GM18508 (cell line): ENCODE data around the gene SMCO4.
"Not testable (repeated sequence)": the region's sequence is repeated elsewhere in the genome, so short reads cannot be mapped to it uniquely, and the experiment has no call there.

Experiments
- ATAC-seq: cut with Tn5 transposase; IDR thresholded peaks from one replicate; pipeline ENCODE4 v1.9.1; 2021; ENCODE audit warnings: moderate number of reproducible peaks; ENCODE audit not compliant: insufficient read depth, unreplicated experiment

The SMCO4 gene

GRCh38 chr11:93481279-93481678 lies 61.9 kb downstream of the SMCO4 start:
- ATAC-seq: no peak

GRCh38 chr11:93480756-93481155 lies 62.4 kb downstream of the SMCO4 start:
- no peak for ATAC-seq

GRCh38 chr11:93480256-93480655 lies 62.9 kb downstream of the SMCO4 start:
- ATAC-seq: no peak

- no peak for ATAC-seq
These were observed 64.3 kb downstream of the SMCO4 start for GRCh38 chr11:93478841-93479240.

GRCh38 chr11:93477684-93478234 lies 65.4 kb downstream of the SMCO4 start:
- no peak for ATAC-seq

GRCh38 chr11:93476796-93477195 lies 66.4 kb downstream of the SMCO4 start:
- ATAC-seq: no peak

- ATAC-seq: no peak
These were observed 69.1 kb downstream of the SMCO4 start for GRCh38 chr11:93474123-93474522.

- ATAC-seq: no peak
These were observed 74.9 kb downstream of the SMCO4 start for GRCh38 chr11:93468290-93468689.

- ATAC-seq: no peak
These were observed 76.1 kb downstream of the SMCO4 start for GRCh38 chr11:93467054-93467453.

GRCh38 chr11:93464927-93465540 lies 78.2 kb downstream of the SMCO4 start:
- no peak for ATAC-seq

GRCh38 chr11:93463666-93464065 lies 79.5 kb downstream of the SMCO4 start:
- ATAC-seq: not testable (repeated sequence)

- no peak for ATAC-seq
These were observed 84.9 kb downstream of the SMCO4 start for GRCh38 chr11:93458286-93458685.

GRCh38 chr11:93444617-93445073 lies 98.5 kb downstream of the SMCO4 start:
- no peak for ATAC-seq

GRCh38 chr11:93443232-93443631 lies 100.0 kb downstream of the SMCO4 start:
- ATAC-seq: not testable (repeated sequence)

GRCh38 chr11:93432247-93432646 lies 110.9 kb downstream of the SMCO4 start:
- no peak for ATAC-seq
